C4-2B (cell line): Measurements from ENCODE around the gene CCDC28A.

Experiments
- ZFX ChIP-seq: fragments of 450-650 bp; IDR thresholded peaks from 2 replicates; pipeline ENCODE4 v1.6.1; 2017
- TF ChIP-seq, protein P1 (sequence below): fragments of 450-650 bp; conservative IDR thresholded peaks from 2 replicates; pipeline ENCODE4 v1.5.1; 2017; ENCODE audit warnings: mild to moderate bottlenecking

DNA sequence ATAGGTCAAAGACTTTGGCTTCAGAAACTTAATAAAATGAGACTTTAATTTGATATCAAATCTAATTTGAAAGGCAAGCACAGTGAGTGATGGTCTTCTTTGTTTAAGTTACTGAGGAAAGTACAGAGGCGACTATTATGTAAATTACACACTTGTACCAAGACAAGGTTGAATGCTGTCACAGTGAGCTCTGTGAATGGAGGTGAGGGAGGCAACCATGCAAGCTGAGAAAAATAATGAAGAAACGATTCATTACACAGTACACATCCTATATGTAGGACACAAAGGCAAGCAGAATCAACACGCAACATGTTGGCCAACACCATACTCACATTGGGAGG is 46.8 kb upstream of the CCDC28A start:
- TF ChIP-seq, protein P1, sequence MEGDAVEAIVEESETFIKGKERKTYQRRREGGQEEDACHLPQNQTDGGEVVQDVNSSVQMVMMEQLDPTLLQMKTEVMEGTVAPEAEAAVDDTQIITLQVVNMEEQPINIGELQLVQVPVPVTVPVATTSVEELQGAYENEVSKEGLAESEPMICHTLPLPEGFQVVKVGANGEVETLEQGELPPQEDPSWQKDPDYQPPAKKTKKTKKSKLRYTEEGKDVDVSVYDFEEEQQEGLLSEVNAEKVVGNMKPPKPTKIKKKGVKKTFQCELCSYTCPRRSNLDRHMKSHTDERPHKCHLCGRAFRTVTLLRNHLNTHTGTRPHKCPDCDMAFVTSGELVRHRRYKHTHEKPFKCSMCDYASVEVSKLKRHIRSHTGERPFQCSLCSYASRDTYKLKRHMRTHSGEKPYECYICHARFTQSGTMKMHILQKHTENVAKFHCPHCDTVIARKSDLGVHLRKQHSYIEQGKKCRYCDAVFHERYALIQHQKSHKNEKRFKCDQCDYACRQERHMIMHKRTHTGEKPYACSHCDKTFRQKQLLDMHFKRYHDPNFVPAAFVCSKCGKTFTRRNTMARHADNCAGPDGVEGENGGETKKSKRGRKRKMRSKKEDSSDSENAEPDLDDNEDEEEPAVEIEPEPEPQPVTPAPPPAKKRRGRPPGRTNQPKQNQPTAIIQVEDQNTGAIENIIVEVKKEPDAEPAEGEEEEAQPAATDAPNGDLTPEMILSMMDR: no peak
- no peak for TF ChIP-seq ZFX
